Fibroblast of skin of right biceps (primary cell): ENCODE measurements around the gene CYP4F12.

ENCODE experiments used
- DNase-seq: peaks from one replicate; pipeline ENCODE4 v3.0.0-alpha.2; 2013

The CYP4F12 gene

DNA sequence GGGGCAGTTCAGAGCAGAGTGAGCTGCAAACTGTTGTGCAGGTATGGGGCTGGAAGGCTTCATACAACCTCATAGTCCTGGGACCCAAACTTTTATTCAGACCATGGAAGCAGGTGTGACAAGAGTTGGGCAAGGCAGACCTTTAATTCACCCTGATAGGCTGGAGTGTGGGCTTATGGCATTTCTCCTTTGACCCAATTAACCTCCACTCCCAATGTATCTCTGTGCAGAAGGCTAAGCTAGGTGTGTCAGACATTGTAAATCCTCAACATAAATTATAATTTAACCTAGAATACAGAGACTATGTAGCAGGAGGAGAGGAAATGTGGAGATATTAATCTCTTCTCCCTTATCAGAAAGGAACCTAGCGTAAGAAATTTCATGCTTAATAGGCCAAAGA lies 42.8 kb downstream of the CYP4F12 start:
- no peak for DNase-seq

- no peak for DNase-seq
These were observed 44.9 kb downstream of the CYP4F12 start for GRCh38 chr19:15717809-15718208.

GRCh38 chr19:15721268-15721667 lies 48.4 kb downstream of the CYP4F12 start:
- DNase-seq: no peak

- DNase-seq: no peak
These were observed 50.1 kb downstream of the CYP4F12 start for GRCh38 chr19:15722956-15723355.

DNA sequence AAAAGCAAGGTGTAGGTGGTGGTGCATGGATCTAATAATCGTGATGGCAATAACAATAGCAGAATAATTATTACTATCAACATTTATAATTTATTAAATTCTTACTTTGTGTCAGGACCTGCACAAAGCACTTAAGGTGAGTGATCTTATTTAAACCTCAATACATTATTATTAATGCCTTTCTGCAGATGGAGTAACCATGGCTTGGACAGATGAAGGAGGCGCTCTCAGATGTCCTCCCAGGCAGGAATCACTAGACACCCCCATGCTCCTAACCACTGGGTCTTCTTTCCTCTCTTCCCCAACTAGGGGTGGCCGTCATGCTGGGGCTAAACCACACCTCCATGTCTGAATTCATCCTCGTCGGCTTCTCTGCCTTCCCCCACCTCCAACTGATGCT lies 54.8 kb downstream of the CYP4F12 start, which contains the start of gene OR10H2:
Gene OR10H2, plus strand, starts transcription at position 301 of the 400 bp plus-strand sequence. Its CDS starts 20 bp downstream, at position 321.
- DNase-seq: no peak

GRCh38 chr19:15730538-15730937 lies 57.7 kb downstream of the CYP4F12 start:
- DNase-seq: no peak

DNA sequence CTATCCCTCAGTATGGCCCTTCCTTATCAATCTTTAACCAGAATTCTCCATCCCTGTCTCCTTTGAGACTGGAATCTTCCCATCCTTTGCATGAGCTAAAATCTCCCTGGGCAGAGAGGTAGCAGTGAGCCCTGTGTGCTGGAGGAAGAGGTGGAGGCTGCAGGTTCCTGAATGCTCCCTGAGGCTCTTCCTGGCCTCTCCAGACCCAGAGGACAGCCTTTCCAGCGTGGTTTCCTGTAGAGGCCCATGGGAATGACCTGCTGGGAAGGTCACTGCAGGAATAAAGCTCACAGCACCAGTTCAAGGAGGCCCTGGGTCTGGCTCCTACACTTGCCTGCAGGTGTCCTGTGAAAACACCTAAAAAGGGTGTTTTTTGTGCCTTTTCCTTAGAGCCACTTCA lies 59.5 kb downstream of the CYP4F12 start:
- no peak for DNase-seq

GRCh38 chr19:15733895-15734294 lies 61.0 kb downstream of the CYP4F12 start:
- no peak for DNase-seq

DNA sequence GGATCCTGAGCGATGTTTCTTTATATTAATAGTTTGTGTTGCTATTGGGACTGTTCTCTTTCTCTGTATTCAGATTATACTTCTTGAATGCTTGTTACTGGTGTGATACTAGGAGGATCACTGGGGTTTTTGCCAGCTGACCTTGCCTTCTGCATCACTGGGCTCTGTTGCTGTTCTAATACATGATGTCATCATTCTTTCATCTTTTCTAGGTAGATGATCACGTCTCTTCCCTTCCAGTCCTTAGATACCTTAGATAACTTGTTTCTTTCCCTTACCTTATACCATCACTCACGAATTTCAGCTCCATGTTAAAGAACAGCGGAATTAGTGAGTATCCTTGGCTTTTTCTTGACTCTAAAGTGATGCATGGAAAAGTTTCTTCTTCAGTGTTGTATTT lies 64.8 kb downstream of the CYP4F12 start, which contains the start of gene OR10H3:
Gene OR10H3, plus strand, starts transcription at position 264 of the 400 bp plus-strand sequence. CDS start 3,408 bp downstream, outside the sequence.
- DNase-seq: no peak

DNA sequence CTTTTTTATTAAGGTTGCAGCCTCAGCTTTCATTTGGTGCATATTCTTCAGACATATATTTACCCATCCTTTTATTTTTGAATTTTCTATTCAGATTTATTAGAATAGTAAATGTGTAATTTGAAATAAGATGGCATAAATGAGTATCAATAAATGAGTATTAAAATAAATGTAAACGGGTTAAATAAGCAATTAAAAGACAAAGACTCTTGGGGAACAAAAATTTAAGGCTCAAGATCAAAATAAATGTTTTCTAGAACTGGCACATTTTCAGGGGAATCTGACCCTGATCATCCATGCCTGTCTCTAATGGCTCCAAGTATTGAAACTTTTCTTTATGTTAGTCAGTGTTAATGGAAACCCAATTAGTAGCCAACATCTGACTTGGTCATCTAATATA lies 67.9 kb downstream of the CYP4F12 start:
- no peak for DNase-seq
